Ascending aorta (tissue), 2 donors: ENCODE measurements around the gene PAQR9. TPM values are rescaled to one million over a fixed set of nuclear protein-coding genes. Genes with fewer than 3 reads are reported as not detected.

Source experiments
- DNase-seq, 2 donors: peaks; one replicate each; pipeline ENCODE4 v3.0.0-alpha.2; 2019; ENCODE audit warnings: low spot score in 2 of 2
- H3K27ac ChIP-seq, 2 donors: fragments of 200-600 bp; sonication (generic); one replicate each; pipeline ENCODE4 v1.5.1; 2016 to 2017; ENCODE audit warnings: mild to moderate bottlenecking in 1 of 2
- H3K27me3 ChIP-seq: fragments of 200-600 bp; sonication (generic); one replicate; pipeline ENCODE4 v1.5.1; 2017
- H3K36me3 ChIP-seq, 2 donors: fragments of 200-600 bp; sonication (generic); one replicate each; pipeline ENCODE4 v1.5.1; 2016
- H3K4me1 ChIP-seq, 2 donors: fragments of 200-600 bp; sonication (generic); one replicate each; pipeline ENCODE4 v1.5.1; 2016 to 2017; ENCODE audit warnings: mild to moderate bottlenecking in 1 of 2
- H3K4me3 ChIP-seq, 2 donors: fragments of 200-600 bp; sonication (generic); one replicate each; pipeline ENCODE4 v1.5.1; 2016 to 2017; ENCODE audit warnings: mild to moderate bottlenecking in 1 of 2
- H3K9me3 ChIP-seq, 2 donors: fragments of 200-600 bp; sonication (generic); one replicate each; pipeline ENCODE4 v1.5.1; 2016
- CTCF ChIP-seq, 3 experiments: fragments of 200-600 bp in 2 of 3; fragments of 450-650 bp in 1 of 3; sonication (generic) in 2 of 3; IDR thresholded peaks; one replicate each; pipeline ENCODE4 v1.5.1; 2016 to 2019; ENCODE audit warnings: antibody characterized with exemption in 3 of 3, mild to moderate bottlenecking in 1 of 3, moderate library complexity in 1 of 3
- intact Hi-C: fragments of 100-400 bp; cut with DNase I; formaldehyde crosslinking; loops from one replicate; pipeline ENCODE4 v1.15.1; 2023
- total RNA-seq: library from RNA; depleted of rRNA; stranded (reverse); fragments of >200 nt; gene quantifications from one replicate; pipeline ENCODE4 v1.1.0, GENCODE V29; 2016

PAQR9 gene
- total RNA-seq, 1 donor from 2014 or later: not detected

- TF ChIP-seq CTCF (IDR thresholded peaks at IDR 0.05): no peak
- Histone ChIP-seq H3K27me3 (no peaks in the 10 kb centered on the region), H3K36me3 (no peaks in the 10 kb centered on the region), H3K9me3 (no peaks in the 10 kb centered on the region), H3K4me3 (no peak overlapping the region), H3K27ac (no peak overlapping the region), H3K4me1 (no peaks in the 10 kb centered on the region)
- no peak for DNase-seq
- intact Hi-C loops: loop anchor here (1.0 kb wide), 1 partner anchor 159 kb away; no protein-coding TSS in a partner anchor
These were observed 24.2 kb upstream of the PAQR9 start for GRCh38 chr3:142987707-142988106.

- intact Hi-C loops: loop anchor here (1.0 kb wide), 1 partner anchor 159 kb away; no protein-coding TSS in a partner anchor
- DNase-seq: no peak
- Histone ChIP-seq H3K4me3 (no peak overlapping the region), H3K9me3 (no peaks in the 10 kb centered on the region), H3K27me3 (no peaks in the 10 kb centered on the region), H3K27ac (no peak overlapping the region), H3K36me3 (no peaks in the 10 kb centered on the region), H3K4me1 (no peaks in the 10 kb centered on the region)
- peak; percentile 53 to 73 (median 60) for TF ChIP-seq CTCF (IDR thresholded peaks at IDR 0.05)
These were observed 23.7 kb upstream of the PAQR9 start for GRCh38 chr3:142987080-142987700.

- Histone ChIP-seq H3K36me3 (no peaks in the 10 kb centered on the region), H3K27ac (no peak overlapping the region), H3K27me3 (no peaks in the 10 kb centered on the region), H3K4me1 (no peaks in the 10 kb centered on the region), H3K4me3 (no peak overlapping the region), H3K9me3 (no peaks in the 10 kb centered on the region)
- intact Hi-C loops: no loop called here
- DNase-seq: no peak
- no peak for TF ChIP-seq CTCF (IDR thresholded peaks at IDR 0.05)
These were observed 20.8 kb upstream of the PAQR9 start for GRCh38 chr3:142984255-142984654.

GRCh38 chr3:142983318-142983717 is 19.8 kb upstream of the PAQR9 start:
- Histone ChIP-seq H3K4me1 (no peaks in the 10 kb centered on the region), H3K27me3 (no peaks in the 10 kb centered on the region), H3K4me3 (no peak overlapping the region), H3K36me3 (no peaks in the 10 kb centered on the region), H3K9me3 (no peaks in the 10 kb centered on the region), H3K27ac (no peak overlapping the region)
- DNase-seq: no peak
- TF ChIP-seq CTCF (IDR thresholded peaks at IDR 0.05): no peak
- intact Hi-C loops: no loop called here

- Histone ChIP-seq H3K27me3 (no peaks in the 10 kb centered on the region), H3K27ac (no peak overlapping the region), H3K36me3 (no peaks in the 10 kb centered on the region), H3K4me1 (no peaks in the 10 kb centered on the region), H3K9me3 (no peaks in the 10 kb centered on the region), H3K4me3 (no peak overlapping the region)
- TF ChIP-seq CTCF (IDR thresholded peaks at IDR 0.05): no peak
- intact Hi-C loops: no loop called here
- no peak for DNase-seq
These were observed 18.7 kb upstream of the PAQR9 start for GRCh38 chr3:142982038-142982773.
